ENCODE results near the gene TNFRSF25. TPM values are rescaled to one million over a fixed set of nuclear protein-coding genes. Genes with fewer than 3 reads are reported as not detected.

Gene TNFRSF25
- total and polyA plus RNA-seq, 2 donors (not counting 1 experiment from before 2014, with no cell fraction given), result 0.24 to 1.5 TPM

DNA sequence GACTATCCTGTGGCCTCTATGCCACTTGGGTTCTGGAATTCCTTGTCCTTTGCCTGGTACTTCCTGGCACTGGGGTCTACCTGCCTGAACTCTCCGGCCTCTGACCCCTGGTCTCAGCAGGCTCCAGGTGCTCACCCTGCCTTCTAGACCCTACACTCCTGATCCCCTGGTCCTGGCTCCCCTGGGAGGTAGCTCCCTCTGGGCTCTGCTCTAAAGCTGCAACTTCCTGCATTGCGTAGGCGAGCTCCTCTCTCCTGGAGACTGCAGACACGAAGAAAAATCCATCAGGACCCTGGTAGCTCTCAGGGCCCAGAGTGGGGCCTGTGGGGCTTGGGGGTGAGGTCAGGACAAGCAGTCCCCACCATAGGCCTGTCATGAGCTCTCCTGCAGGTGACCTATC is 33.3 kb upstream of the TNFRSF25 start:
- Histone ChIP-seq H2AFZ (ENCODE audit: low read length) (no peak overlapping the region), H3K27ac (ENCODE audit: insufficient read depth, low read length) (no peak overlapping the region), H3K9me3 (ENCODE audit: control insufficient read depth, insufficient read depth, low read depth, low read length) (no peaks in the 10 kb centered on the region), H3K4me1 (ENCODE audit: control insufficient read depth, extremely low read depth, insufficient read depth, low read length) (no peaks in the 10 kb centered on the region), H3K36me3 (ENCODE audit: control insufficient read depth, insufficient read depth, low read length) (no peaks in the 10 kb centered on the region), H3K4me2 (ENCODE audit: extremely low read depth, insufficient read depth, low read length) (no peak overlapping the region), H3K79me2 (ENCODE audit: control insufficient read depth, insufficient read depth, low read length) (no peaks in the 10 kb centered on the region), H3K9ac (ENCODE audit: insufficient read depth, low read length) (no peak overlapping the region), H3K4me3 (replicated peaks in 1 of 4; ENCODE audit: control extremely low read depth in 1 of 4, insufficient read depth in 1 of 4, low read depth in 3 of 4, low read length in 4 of 4) (no peak overlapping the region), H3K27me3 (ENCODE audit: control insufficient read depth, insufficient read depth, low read length) (peaks cover 18% of the 10 kb centered on the region), H4K20me1 (ENCODE audit: control insufficient read depth, extremely low read depth, insufficient read depth, low read length) (no peaks in the 10 kb centered on the region)
- no peak for DNase-seq (ENCODE audit: low read depth in 2 of 2)
- TF ChIP-seq, protein P1, sequence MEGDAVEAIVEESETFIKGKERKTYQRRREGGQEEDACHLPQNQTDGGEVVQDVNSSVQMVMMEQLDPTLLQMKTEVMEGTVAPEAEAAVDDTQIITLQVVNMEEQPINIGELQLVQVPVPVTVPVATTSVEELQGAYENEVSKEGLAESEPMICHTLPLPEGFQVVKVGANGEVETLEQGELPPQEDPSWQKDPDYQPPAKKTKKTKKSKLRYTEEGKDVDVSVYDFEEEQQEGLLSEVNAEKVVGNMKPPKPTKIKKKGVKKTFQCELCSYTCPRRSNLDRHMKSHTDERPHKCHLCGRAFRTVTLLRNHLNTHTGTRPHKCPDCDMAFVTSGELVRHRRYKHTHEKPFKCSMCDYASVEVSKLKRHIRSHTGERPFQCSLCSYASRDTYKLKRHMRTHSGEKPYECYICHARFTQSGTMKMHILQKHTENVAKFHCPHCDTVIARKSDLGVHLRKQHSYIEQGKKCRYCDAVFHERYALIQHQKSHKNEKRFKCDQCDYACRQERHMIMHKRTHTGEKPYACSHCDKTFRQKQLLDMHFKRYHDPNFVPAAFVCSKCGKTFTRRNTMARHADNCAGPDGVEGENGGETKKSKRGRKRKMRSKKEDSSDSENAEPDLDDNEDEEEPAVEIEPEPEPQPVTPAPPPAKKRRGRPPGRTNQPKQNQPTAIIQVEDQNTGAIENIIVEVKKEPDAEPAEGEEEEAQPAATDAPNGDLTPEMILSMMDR (conservative IDR thresholded peaks at IDR 0.05 in 1 of 2, IDR thresholded peaks at IDR 0.05 in 1 of 2; ENCODE audit: low read depth in 1 of 2, low read length in 2 of 2), result no peak
- no peak for TF ChIP-seq EZH2 (IDR thresholded peaks at IDR 0.05; ENCODE audit: low read length, missing control alignments)

DNA sequence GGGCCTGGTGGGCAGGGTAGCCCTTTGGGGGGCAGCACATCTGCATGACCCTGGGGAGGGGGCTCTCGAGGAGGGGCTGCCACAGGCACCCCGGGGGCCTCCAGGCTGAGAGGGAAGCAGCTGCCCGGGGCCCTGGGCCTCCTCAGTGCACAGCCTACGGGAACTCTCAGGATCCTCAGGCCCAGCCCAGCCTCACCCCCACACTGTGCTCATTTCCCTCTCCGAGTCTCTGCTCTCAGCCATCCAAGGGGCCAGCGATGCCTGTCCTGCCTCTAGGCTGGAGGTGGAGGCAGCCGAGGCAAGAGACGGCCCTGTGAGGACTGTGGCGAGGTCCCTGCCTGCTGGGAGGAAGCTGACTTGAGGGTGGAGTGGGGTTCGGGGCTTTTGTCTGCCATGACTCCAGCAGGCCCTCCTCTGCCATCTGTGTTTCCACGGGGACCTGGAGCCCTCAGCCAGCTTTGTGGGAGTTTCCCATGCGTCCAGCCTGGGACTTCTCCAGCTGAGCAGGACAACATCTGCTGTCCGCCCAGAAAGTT is 32.7 kb upstream of the TNFRSF25 start:
- no peaks in the 10 kb centered on the region for H3K4me1 ChIP-seq (ENCODE audit: control insufficient read depth, extremely low read depth, insufficient read depth, low read length)
- no peak for DNase-seq (ENCODE audit: low read depth in 2 of 2)

DNA sequence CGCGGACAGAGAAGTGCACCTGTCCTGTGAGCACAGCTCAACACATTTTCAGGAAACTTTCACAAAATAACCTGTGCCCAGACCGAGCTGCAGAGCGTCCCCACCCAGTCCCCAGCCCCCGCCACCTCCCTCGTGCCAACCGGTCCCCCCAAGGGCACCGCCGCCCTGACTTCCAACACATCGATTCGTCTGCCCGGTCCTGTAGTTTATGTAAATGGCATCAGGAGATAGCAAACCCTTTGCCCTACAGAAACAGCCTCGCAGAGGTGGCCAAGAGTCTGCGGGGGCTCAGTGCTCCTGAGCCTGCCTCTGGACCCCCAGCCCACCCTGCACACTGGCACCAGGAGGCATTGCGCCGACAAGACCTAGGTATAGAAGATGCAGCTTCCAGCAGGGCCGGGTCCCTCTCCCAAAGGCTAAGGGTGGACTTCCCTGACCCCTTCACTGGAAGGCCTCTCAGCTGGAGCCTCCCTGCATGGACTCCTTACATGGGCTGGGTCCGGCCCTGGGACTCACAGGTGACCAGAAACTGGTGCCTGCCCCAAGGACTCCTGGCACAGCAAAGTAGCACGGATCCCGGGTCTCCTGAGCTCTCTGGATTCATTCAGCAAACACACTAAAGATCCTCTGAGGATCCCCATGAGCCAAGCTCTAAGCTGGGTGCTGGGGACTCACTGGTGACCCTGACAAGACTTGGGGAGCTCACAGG is 32.0 kb upstream of the TNFRSF25 start:
- no peaks in the 10 kb centered on the region for H3K9me3 ChIP-seq (ENCODE audit: control insufficient read depth, insufficient read depth, low read depth, low read length)
- no peaks in the 10 kb centered on the region for H3K4me1 ChIP-seq (ENCODE audit: control insufficient read depth, extremely low read depth, insufficient read depth, low read length)
- DNase-seq (ENCODE audit: low read depth in 2 of 2), result no peak
- no peaks in the 10 kb centered on the region for H3K79me2 ChIP-seq (ENCODE audit: control insufficient read depth, insufficient read depth, low read length)
- no peak for TF ChIP-seq EZH2 (IDR thresholded peaks at IDR 0.05; ENCODE audit: low read length, missing control alignments)
- TF ChIP-seq, protein P1 (conservative IDR thresholded peaks at IDR 0.05 in 1 of 2, IDR thresholded peaks at IDR 0.05 in 1 of 2; ENCODE audit: low read depth in 1 of 2, low read length in 2 of 2), result no peak
- H3K4me2 ChIP-seq (ENCODE audit: extremely low read depth, insufficient read depth, low read length), result peak overlapping the region; percentile 72
- peaks cover 18% of the 10 kb centered on the region for H3K27me3 ChIP-seq (ENCODE audit: control insufficient read depth, insufficient read depth, low read length)
- peak overlapping the region in 3 of 4 experiments; percentile 51 to 59 (median 56) for H3K4me3 ChIP-seq (replicated peaks in 1 of 4; ENCODE audit: control extremely low read depth in 1 of 4, insufficient read depth in 1 of 4, low read depth in 3 of 4, low read length in 4 of 4)
- H2AFZ ChIP-seq (ENCODE audit: low read length), result no peak overlapping the region
- no peaks in the 10 kb centered on the region for H4K20me1 ChIP-seq (ENCODE audit: control insufficient read depth, extremely low read depth, insufficient read depth, low read length)
- H3K27ac ChIP-seq (ENCODE audit: insufficient read depth, low read length), result no peak overlapping the region
- no peak overlapping the region for H3K9ac ChIP-seq (ENCODE audit: insufficient read depth, low read length)
- H3K36me3 ChIP-seq (ENCODE audit: control insufficient read depth, insufficient read depth, low read length), result no peaks in the 10 kb centered on the region

More for the DNA sequence above, 32.7 kb upstream of the TNFRSF25 start:
- Histone ChIP-seq H4K20me1 (ENCODE audit: control insufficient read depth, extremely low read depth, insufficient read depth, low read length) (no peaks in the 10 kb centered on the region), H3K36me3 (ENCODE audit: control insufficient read depth, insufficient read depth, low read length) (no peaks in the 10 kb centered on the region), H3K9me3 (ENCODE audit: control insufficient read depth, insufficient read depth, low read depth, low read length) (no peaks in the 10 kb centered on the region), H3K27ac (ENCODE audit: insufficient read depth, low read length) (no peak overlapping the region), H3K9ac (ENCODE audit: insufficient read depth, low read length) (no peak overlapping the region), H3K27me3 (ENCODE audit: control insufficient read depth, insufficient read depth, low read length) (peaks cover 18% of the 10 kb centered on the region), H3K79me2 (ENCODE audit: control insufficient read depth, insufficient read depth, low read length) (no peaks in the 10 kb centered on the region), H2AFZ (ENCODE audit: low read length) (no peak overlapping the region), H3K4me2 (ENCODE audit: extremely low read depth, insufficient read depth, low read length) (no peak overlapping the region), H3K4me3 (replicated peaks in 1 of 4; ENCODE audit: control extremely low read depth in 1 of 4, insufficient read depth in 1 of 4, low read depth in 3 of 4, low read length in 4 of 4) (no peak overlapping the region)
- peak; percentile 55 for TF ChIP-seq EZH2 (IDR thresholded peaks at IDR 0.05; ENCODE audit: low read length, missing control alignments)
- TF ChIP-seq, protein P1 (conservative IDR thresholded peaks at IDR 0.05 in 1 of 2, IDR thresholded peaks at IDR 0.05 in 1 of 2; ENCODE audit: low read depth in 1 of 2, low read length in 2 of 2), result no peak

All from fibroblast of lung (primary cell).